Left hindlimb (tissue), 1 donor: ENCODE data around the gene SUN1.

Source experiments
- DNase-seq: peaks from one replicate; pipeline ENCODE4 v3.0.0-alpha.2; 2018

Gene SUN1

GRCh38 chr7:894164-894867, 62.0 kb downstream of the SUN1 start:
- no peak for DNase-seq

GRCh38 chr7:894927-895450, 62.7 kb downstream of the SUN1 start:
- no peak for DNase-seq

DNA sequence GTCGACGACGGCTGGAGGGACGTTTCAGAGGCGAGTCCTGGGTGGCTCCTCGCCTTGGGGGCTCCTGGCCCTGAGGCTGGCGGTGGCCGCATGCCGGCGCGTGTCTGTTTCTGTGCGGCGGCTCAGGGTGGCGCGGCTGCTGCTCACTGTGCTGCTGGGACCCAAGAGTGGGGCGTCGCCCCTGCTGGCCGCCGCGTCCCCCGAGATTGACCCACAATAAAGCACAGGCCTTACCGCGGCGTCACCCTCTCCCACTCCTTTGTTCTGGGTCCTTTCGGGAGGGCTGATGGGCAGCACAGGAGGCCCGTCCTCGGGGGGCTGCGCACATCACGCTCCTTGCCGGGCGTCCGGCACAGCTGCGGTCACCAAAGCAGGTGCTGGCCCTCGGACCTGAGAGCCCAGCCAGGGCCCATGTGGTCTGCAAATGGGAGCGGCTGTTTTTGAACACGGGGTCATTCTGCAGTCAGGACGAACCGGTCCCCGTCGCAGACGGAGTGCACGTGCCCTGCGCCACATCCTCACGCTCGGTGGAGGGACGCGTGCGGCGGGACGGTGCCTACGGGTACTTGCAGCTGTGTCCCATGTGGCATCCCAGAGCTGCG, 63.3 kb downstream of the SUN1 start:
- DNase-seq: no peak

GRCh38 chr7:896346-897075, 64.2 kb downstream of the SUN1 start:
- no peak for DNase-seq

GRCh38 chr7:897086-897485, 64.8 kb downstream of the SUN1 start:
- DNase-seq: no peak

GRCh38 chr7:897771-898376, 65.6 kb downstream of the SUN1 start:
- DNase-seq: no peak

DNA sequence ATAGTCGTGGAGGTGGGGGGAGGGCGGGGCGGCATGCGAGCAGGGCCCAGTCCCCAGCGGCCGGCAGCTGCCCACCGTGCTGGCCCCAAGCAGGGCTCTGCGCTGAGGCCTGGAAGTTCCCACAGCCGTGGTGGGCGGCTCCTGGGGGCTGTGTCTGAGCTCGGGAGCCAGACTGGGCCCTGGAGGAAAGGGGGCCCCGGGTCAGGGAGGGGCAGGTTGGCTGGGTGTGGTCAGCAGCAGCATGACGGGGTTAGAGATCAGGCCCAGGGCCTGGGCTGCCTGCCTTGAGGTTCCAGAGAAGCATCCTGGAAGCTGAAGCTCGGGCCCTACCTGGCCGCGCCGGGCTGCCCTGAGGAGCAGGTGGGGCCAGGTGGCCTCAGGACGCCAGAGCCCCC, 66.2 kb downstream of the SUN1 start:
- DNase-seq: no peak

GRCh38 chr7:898855-899681, 66.8 kb downstream of the SUN1 start:
- no peak for DNase-seq

GRCh38 chr7:899806-900205, 67.5 kb downstream of the SUN1 start:
- DNase-seq: no peak

- DNase-seq: no peak
Measured at GRCh38 chr7:900331-901040, 68.2 kb downstream of the SUN1 start.

DNA sequence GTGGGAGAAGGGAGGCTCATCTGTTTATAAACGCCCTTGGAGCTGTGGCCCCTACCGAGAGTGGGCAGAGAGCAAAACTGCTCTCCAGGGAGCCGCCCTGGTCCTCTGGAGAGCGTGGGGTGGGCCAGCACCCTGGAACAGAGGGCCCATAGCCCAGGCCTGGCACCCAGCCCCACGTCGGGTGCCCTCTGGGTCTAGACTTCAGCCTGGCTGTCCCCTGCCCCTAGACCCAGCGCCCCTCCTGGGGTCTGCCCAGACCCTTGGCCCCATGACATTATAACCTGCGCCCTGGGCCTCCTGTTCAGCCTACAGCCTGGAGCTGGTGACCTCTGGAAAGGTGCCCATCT, 68.7 kb downstream of the SUN1 start:
- no peak for DNase-seq

DNA sequence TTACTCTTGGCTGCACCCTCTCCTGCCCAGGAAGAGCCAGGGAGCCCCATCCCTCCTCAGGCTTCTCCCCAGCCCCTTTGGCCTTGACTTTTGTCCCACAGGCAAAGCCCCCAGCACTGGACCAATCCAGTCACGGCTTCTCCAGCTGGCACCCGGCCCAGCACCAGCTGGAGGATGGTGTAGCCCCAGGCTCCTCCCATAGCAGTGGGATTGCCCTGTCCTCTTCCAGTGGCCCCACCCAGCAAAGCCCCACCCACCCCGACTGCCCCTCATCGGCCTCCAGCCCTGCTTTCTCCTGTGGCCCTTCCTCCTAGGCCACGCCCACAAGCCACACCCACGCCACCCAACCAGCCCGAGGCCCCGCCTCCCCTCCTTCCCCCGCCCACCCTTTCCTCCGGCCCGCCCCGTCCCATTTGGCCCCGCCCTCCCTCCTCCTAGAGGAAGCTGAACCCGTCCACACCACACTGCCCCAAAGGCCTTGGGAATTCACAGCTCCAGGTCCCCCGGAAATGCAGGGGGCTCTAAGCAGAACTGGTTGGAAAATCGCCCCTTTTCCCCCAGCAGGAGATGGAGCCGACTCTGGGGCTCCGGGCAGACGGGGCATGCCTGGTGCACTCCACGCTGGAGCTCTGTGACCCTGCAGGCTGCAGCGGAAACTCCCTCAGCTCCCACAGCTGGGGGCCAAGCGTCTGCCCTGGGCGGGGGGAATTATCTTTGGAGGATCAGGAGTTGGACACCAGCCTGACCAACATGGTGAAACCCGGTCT, 69.3 kb downstream of the SUN1 start:
- DNase-seq: peak; percentile 84

GRCh38 chr7:902996-903395, 70.7 kb downstream of the SUN1 start:
- DNase-seq: no peak

DNA sequence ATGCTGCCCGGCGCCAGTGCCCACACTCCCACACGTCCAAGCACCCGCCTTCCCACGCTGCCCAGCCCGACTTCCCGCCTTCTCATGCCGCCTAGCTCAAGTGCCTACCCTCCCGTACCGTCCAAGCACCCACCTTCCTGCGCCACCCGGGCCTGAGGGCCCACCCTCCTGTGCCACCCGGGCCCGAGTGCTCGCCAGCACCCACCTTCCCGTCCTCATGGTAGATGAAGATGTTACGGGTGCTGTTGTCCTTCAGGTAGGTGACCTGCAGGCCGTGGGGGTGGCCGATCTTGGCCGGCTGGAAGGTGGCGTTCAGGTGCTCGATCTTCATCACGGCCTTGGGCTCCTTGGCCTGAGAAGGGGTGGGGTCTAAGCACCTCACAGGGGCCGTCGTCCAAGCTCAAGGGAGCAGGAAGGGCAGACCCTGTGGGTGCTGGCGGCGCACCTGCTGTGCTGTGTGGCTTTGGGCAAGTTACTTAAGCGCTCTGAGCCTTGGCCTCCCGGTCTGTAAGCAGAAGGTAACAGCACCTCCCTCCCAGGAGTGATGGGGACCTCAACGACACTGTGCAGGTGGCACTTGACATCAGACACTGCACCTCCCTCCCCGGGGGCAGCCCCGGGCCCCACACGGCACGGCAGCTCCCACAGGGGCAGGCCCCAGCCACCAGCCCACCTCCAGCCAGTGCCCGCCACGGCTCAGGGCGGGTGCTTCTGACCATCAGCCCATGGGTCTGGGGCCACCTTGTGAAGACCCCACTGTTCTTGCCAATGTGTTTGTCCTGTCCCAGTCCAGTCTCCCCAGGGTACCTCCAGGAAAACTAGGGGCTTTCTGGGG, 71.9 kb downstream of the SUN1 start:
- no peak for DNase-seq

GRCh38 chr7:904847-905246, 72.6 kb downstream of the SUN1 start:
- DNase-seq: no peak

DNA sequence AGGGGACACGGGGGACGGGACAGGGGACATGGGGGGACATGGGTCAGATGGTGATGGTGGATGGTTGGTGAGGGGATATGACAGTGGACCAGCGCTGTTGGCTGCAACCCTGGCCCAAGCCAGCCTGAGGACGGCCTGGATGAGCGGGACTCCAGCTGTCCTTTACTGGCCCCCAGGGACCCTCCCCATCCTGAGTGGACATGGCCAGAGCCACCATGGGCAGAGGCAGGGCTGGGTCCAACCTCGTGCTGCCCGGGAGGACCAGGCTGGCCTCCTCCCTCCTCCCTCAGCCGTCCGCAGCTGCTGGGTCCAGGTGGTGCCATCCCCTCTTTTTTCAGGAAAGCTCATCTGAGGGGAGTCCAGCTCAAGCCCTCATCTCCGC, 74.5 kb downstream of the SUN1 start:
- no peak for DNase-seq

DNA sequence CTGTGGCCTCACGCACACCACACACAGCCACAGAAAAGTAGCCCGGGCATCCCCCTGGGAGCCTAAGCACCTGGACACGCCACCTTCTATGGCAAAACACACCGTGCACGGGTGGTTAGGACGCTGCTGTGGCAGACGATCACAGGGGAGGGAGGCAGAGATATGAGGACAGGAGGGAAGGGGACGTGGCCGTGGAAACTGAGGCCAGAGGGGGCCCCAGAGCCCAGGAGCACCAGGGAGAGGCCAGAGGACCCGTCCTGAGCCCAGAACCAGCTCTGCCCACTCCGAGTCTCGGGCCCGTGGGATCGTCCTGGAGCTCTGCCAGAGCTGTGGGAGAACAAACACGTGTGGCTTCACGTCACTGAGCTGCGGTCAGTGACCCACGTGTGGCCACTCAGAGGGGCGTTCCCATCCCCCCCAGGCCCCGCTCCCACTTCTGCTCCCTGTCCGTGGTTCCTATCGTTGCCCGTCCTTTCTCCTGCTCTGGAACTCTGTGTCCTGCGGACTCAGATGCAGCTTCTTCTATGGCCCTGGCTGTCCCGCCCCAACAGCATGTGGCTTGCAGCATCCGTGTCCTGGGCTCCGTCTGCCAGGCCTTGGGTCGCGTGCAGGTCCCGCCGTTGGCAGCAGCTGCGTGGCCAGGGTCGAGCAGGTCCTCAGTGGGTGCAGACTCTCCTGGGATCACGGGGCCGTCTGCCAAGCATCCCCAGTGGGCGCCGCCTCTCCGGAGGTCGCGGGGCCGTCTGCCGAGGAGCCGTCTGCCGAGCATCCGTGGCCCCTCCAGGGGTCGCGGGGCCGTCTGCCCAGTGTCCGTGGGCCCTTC, 75.1 kb downstream of the SUN1 start:
- DNase-seq: no peak

- no peak for DNase-seq
Measured at GRCh38 chr7:908159-908581, 75.9 kb downstream of the SUN1 start.

DNA sequence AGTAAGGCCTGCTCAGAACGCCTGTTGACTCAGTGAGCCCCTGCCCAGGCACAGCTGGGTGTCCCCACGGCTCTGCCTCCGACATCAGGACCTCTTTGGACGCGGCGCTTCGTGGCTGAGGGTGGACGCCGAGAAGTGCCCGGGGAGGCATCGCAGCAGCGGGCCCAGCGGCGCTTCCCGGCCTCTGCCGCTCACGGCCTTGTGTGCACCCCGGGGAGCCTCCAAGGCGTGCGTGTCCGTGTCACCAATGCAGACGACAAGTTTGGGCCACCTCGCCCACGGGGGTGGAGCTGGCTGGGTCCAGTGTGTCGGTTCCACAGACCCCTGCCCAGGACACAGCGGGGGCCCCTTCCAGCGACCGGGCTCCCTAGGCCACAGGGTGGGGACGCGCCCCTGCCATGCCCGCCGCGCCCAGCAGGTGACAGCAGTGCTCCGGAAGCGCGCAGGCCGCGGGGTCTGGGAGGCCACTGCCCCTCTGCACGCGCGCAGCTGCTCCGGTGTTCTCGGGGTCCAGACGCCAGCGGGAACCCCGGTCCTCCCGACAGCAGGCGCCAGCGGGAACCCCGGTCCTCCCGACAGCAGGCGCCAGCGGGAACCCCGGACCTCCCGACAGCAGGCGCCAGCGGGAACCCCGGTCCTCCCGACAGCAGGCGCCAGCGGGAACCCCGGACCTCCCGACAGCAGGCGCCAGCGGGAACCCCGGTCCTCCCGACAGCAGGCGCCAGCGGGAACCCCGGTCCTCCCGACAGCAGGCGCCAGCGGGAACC, 76.5 kb downstream of the SUN1 start:
- peak; percentile 69 for DNase-seq
